ENCODE data around the gene C1QTNF3.
"Not testable (repeated sequence)": the region's sequence is repeated elsewhere in the genome, so short reads cannot be mapped to it uniquely, and the experiment has no call there.

Gene C1QTNF3

DNA sequence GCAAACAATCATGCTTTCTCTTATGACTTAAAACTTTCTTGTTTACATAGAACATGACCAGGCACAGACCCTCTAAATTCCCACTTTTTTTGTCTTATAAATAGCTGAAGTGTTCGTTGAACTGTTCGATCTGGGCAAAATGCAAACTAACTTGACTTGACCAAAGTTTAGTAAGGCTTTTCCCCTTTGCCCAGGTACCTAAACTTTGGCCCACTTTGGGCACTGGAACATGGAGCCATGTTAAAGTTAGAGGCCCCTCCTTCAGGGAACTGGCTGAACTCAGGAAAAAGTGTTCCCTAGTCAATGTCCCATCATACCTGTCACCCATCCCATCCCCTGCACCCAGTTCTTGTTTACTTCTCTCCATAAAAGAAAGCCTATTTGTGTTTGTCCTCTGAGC, 25.8 kb downstream of the C1QTNF3 start:
- no peak for DNase-seq

DNA sequence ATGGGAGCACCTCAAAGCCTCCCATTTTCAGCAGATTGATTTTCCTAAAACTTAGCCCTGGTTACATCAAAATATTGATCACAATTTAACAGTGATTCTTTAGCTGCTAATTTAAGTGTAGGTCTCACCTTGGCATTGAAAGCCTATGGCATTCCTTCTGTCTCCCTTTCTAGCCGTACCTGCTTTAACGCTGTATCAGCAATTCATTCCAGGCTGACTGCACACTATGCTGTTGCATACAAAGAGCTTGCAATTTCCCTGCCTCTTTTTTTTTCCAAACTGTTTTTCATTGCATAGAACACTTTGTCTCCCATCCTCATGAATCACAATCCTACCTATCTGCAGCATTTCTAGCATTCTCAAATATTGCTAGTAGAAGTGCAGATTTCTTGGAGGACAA, 26.3 kb downstream of the C1QTNF3 start:
- DNase-seq = no peak

DNA sequence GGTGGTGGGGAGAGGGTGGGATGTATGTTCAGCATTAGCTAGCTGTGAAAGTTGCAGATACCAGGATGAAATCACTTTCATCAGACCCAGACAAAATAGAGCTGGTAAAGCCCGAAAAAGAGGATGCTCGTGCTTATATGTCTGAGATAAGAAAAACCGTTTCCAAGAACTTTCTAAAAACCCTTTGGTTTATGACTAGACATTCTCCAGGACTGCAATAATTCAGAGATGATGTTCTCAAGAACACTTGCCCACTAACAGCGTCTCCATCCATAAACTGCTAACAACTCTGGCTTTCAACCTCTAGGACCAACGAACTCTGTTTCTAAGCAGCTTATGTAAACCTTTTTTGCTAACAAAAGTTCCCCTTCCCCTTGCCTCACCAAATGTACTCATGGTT, 26.8 kb downstream of the C1QTNF3 start:
- no peak for DNase-seq

DNA sequence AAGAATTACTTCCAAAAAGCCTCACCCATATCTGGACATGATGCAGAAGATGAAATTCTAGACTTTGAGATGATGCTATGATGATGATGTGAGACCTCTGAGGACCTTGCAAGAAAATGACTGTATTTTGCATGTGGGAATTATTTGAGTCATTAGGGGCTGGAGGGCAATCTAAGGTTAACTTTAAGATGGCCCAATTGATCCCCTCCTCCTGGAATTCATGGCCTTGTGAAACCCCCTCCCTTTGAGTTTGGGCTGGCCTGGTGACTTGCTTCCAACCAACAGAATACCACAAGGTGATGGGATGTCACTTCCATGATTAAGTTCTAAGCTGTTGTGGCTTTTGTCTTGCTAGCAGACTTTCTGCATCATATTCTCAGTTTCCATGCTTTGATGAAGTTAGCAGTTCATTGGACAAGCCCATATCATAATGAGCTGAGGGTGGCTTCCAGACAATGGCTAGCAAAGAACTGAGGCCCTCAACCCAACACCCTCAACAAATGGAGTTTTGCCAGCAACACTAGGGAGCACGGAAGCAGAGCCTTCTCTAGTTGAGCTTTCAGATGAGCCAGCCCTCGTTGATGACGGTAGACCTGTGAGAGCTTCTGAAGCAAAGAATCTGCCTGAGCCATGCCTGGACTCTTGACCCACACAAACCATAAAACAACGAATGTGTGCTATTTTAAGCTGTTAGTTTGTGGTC, 27.7 kb downstream of the C1QTNF3 start:
- DNase-seq = no peak

DNA sequence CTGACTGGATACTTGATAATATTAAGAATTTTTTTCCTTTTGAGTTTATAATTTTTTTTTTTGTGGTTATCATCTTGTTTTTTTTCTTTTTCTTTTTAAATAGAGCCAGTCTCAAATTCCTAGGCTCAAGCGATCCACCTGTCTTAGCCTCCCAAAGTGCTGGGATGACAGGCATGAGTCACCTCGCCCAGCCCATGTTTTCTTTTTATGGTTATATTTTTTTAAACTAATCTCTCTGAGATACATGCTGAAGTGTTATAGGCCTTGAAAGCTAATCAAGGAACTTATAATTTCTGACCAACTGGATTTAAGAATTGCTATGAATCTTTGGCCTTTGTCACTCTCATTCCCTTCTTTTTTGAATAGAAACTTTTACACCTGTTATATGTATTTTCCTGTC, 28.4 kb downstream of the C1QTNF3 start:
- DNase-seq = no peak

DNA sequence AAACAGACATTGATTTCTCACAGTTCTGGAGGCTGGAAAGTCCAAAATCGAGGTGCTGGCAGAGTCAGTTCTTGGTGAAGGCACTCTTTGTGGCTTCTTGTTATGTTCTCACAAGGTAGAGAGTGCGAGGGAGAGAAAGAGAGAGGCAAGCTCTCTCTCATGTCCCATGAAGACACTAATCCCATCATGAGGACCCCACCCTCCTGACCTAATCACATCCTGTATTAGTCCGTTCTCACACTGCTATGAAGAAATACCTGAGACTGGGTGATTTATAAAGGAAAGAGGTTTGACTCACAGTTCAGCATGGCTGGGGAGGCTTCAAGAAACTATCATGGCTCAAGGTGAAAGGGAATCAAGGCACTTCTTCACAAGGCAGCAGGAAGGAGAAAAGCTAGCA, 29.5 kb downstream of the C1QTNF3 start:
- no peak for DNase-seq

DNA sequence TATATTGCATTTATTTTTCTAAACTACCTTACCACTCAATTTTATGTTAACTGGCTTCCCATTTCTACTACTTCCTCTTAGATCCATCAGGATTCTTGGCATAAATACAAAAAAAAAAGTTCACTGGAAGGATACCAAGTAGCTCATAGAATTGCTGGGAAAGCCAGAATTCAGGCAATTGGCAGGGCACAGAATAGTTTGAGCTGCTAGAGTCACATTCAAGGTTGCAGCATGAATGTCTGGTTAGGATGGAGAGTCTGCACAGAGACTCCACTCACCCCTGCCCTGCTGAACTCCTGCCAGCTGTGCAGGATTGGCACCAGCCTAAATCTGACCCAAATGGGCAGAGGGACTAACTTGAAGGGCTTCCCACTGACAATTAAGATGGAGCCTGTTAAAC, 30.2 kb downstream of the C1QTNF3 start:
- no peak for DNase-seq

DNA sequence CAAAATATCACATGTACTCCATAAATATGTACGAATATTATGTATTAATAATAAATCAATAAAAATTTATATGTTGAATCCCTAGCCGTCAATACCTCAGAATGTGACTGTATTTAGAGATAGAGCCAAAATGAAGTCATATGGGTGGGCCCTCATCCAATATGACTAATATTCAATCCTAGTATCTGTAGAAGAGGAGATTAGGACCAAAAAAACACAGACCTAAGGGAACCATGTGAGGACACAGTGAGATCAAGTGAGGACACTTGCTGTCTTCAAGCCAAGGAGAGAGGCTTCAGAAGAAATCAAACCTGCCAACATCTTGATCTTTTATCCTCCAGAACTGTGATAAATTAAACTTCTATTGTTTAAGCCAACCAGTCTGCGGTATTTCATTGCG, 31.5 kb downstream of the C1QTNF3 start:
- no peak for DNase-seq

DNA sequence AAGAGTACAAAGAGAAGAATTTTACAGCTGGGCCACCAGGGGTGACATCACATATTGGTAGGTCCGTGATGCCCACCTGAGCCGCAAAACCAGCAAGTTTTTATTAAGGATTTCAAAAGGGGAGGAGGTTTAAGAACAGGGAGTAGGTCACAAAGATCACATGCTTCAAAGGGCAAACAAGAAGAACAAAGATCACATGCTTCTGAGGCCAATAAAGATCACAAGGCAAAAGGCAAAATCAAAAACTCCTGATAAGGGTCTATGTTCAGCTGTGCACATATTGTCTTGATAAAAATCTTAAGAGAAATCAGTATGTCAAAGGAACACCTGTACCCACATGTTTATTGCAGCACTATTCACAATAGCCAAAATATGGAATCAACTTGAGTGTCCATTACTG, 32.9 kb downstream of the C1QTNF3 start:
- not testable (repeated sequence) for DNase-seq

DNA sequence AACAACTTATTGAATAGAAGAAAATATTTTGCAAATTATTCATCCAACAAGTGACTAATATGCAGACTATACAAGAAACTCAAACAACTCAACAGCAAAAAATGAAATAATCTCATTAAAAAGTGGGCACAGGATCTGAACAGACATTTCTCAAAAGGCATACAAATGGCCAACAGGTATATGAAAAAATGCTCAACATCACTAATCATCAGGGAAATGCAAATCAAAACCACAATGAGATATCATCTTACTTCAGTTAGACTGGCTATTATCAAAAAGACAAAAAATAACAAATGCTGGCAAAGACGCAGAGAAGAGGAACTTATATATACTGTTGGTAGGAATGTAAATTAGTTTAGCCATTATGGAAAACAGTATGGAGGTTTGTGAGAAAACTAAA, 33.4 kb downstream of the C1QTNF3 start:
- no peak for DNase-seq

DNA sequence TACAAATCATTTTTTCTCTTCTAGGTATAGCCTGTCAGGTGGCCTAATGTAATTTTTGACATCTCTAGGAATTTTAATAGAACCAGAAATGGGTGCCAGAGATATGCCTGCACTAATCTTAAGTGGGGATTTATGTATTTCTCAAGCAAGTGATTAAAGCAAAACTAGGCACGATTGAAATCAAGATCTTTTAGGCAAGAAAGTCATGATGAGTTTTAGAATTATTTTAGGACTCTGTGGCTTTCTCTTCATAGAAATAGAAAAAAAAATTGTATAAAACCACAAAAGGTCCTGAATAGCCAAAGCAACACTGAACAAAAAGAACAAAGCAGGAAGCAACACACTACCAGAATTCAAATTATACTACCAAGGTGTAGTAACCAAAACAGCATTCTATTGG, 34.2 kb downstream of the C1QTNF3 start:
- DNase-seq = no peak

DNA sequence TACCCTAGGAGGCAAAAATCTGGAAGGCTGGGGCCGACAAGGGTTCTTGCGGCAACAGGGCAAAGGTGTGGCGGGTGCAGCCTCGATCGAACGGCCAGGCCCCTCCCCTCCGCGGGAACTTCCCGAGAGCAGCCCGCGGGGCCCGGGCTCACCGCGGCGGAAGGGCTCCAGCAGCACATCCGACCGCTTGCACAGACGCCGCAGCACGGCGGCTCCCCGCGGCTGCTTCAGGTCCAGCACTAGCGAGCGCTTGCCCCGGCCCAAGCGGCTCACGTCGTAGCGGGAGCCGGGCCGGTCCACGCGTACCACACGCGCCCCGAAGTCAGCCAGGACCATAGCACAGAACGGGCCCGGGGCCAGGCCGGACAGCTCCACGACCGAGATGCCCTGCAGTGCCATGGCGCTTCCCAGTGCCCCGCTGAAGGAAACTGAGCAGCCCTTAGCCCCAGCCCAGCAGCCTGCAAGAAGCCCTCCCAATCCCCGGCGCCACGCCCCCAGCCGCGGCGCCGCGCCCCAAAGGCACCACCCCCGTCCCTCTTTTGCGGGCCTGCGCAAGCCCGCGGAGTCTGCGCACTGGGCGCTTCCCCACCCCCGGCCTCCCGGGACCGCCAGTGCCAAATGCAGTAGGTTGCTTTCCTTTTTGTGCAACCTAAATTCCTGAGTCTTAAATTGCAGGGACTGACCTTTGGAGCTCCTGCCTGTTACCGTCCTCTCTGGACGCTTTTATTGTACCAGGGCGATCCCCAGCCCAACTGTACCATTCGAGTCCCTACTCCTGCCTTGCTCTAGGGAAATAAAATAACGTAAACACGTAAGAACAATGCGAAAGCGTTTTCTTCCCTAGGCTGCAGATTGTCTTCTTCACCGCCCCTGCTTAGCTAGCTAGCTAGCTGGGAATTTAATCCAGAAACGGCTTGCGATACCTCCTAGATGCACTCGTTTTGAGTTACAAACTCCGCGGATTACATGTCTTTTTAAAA, 35.1 kb downstream of the C1QTNF3 start, which contains the start of gene AMACR:
Gene AMACR, minus strand, starts transcription at position 430 of the 980 bp plus-strand sequence. Its CDS starts 31 bp downstream, at position 399.
- DNase-seq = peak; percentile 81

DNA sequence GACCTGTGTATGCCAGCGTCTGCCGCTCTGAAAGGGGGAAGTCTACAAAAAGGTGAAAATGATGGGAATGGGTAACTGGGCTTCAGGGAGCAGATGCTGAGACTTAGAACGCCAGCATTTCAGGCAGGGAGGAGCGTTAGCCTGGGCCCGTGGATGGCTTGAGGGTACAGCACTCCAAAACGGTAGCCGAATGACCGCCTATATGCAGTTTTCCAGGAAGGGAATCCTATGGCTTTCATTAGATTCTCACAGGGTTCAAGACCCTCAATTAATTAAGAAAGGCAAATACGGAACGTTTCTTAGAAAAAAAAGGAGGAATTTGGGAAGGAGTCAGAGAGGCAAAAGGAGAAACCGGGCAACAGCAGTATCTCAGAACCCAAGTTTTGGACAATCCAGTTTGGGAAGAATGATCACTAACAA, 35.8 kb downstream of the C1QTNF3 start:
- no peak for DNase-seq

DNA sequence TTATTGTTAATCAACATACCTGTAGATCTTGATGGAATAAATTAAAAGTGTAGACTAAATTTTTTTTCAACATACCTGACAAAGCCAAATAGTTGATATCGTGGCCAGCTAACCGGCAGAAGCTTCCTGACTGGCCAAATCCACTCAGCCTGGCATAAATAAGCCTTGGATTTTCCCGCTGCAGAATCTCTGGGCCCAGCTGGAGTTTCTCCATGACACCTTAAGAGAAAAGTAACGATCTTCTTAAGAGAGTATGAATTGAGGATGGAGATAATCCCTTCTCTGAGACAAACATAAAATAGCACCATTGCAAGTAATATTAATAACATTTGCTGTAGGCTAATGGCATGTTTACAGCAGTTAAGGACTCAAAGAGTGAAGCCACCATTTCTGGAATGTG, 37.3 kb downstream of the C1QTNF3 start:
- no peak for DNase-seq

DNA sequence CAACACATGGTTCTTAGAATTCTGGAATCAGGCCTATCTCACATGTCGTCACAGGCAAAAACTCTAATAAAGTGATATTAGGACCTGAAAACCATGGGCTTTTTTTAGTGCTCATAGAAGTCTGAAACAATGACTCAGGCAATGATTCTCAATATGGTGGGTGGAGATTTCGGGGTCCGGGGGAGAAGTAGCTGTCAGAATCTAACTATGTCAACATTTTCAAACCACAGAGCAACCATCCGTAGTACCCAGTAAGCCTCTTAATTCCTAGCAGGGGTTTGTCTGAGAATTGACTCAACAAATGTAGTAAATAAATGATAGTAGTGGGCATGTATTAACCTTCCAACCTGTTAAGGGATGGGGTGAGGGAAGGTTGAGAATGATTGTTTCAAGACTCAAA, 37.8 kb downstream of the C1QTNF3 start:
- no peak for DNase-seq

DNA sequence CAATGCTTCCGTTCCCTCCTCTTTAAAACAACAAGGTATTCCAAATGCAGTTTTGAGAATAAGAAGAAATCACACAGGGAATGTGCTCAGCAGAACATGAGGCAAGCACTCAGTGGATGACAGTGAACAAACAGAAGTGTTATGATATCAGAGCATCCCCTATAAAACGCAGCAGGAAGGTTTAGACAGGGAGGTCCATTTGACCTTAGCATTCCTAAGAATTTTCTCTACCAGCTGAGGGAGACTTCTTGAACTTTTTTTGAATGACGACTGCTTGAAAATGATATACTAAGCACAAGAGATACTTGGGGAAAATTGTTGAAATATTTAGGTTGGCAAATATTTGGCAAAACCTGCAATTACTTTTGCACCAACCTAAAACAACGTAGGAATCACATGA, 39.1 kb downstream of the C1QTNF3 start:
- no peak for DNase-seq

DNA sequence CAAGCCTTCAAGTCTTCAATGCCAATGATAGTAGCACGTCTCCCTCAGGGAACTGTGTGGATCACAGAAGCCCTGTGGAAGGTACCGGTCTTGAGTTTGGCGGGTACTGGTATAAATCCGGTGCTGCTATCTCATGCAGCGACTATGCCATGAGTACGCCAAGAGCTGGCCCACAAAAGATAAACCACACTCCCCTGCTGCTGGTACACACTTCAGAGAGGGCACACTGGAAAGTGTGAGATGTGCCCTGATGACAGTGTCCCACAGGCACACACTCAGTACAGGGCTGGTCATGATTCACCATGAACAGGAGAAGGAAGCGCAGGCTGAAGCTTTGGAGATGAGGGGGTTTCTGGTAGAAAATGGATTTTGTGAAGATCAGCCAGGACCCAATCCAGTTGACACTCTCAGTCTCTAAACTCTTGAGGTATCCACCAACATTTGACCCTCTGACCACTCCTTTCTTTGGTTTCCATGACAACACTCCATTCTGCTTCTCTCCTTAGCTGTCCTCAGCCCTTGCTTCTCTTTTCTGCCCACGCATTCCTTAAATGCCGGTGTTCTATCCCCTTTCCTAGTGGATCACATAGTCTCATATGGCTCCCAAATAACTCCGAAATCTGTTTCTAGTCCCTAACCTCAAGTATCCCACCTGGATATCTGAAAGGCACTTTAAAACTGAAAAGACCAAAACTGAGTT, 40.2 kb downstream of the C1QTNF3 start:
- no peak for DNase-seq

DNA sequence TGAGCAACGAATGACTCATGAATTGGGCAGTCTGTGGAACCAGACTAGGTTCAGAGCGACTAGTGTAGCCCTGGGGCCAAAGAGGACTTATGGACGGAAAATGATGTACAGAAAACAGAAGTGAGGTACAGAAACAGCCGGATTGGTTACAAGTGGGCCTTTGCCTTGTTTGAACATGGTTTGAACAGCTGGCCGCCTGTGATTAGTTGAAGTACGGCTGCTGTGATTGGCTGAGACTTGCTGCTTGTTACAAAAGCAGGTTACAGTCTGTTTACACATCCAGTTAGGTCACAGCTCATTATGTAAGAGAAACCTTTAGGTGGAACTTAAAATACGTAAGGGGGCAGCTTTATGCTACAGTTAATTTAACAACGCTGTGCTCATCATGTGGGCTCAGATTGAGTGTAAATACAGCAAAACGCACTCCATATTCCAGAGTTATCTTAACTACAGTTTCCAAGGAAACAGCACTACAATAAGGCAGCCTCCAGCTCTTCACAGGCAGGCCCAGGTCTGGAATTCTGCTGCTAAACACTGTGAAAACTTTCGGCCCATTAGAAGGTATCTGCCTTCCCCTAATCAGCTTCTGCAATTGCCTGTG, 41.7 kb downstream of the C1QTNF3 start:
- DNase-seq = no peak

DNA sequence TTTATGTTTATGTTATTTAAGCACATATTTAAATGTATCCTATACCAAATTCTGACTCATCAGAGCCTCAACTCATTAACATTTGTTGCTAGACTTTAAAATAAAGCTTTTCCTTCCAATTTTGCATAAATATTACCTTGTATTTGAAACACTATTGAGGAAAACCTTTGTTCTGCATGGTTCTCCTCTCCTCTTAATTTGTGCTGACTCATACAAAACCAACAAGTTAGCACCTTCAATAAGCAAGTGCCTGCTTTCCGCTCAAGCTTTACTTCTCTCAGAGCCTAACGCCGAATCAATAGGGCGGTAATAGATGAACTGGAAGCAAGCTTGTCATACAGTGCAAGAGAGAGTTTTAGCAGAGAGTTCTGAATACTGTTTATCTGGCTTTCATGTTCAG, 43.0 kb downstream of the C1QTNF3 start:
- no peak for DNase-seq

DNA sequence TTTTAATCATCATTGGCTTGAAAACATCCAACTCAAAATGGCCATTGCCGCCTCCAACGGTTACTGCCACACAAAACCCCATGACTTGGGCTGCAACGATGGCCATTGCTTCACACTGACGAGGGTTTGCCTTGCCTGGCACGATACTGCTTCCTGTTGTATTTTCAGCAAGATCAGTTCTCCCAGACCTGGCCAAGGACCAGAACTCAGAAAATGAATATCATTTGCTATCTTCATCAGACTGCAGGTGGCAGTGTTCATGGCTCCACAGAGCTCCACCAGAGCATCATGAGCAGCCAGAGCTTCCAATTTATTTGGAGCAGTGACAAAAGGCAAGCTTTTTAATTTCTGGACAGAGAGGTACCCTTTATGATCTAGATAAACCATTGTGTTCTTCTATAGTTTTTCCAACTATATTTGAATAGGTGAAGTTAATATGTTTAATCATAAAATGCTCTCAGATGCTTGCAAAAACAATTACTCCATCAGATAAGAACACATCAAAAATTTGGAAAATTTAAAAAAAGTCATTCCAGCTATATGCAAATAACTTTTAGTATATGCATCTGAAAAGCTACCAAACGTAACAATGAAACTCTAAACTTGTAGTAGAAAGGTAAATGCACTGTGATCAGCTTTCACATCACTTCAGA, 45.6 kb downstream of the C1QTNF3 start:
- DNase-seq = no peak

DNA sequence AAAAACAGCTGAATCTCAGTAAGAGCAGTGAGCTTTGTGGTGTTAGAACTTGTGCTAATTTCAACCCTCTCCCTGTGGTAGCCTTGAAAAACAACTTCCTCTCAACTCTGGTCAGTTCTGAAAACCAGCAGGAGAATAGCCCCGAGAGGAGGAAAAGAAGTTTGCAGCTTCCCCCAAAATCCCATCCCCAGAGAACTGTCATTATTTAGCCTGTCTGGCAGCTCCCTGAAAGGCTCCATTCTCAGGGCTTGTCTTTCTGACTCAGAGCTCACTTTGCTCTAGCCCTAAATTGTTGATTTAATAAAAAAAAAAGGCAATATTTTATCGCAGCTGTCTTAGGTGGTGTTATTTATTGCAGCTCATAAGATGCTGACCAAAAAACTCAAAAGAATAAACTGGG, 47.1 kb downstream of the C1QTNF3 start:
- DNase-seq = no peak

DNA sequence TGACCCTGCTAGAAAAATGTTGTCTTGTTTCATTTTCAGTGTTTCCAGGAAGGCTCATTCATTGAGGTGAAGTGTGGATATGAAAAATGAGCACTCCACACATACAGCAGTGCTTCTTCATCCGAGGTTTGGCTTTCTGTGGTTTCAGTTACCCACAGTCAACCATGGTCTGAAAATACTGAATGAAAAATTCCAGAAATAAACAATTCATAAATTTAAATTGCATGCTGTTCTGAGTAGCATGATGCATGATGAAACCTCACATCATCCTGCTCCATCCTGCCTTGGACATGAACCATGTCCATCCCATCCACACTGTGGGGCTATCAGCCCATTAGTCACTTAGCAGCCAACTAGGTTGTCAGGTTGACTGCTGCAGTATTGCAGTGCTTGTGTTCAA, 48.2 kb downstream of the C1QTNF3 start:
- no peak for DNase-seq

DNA sequence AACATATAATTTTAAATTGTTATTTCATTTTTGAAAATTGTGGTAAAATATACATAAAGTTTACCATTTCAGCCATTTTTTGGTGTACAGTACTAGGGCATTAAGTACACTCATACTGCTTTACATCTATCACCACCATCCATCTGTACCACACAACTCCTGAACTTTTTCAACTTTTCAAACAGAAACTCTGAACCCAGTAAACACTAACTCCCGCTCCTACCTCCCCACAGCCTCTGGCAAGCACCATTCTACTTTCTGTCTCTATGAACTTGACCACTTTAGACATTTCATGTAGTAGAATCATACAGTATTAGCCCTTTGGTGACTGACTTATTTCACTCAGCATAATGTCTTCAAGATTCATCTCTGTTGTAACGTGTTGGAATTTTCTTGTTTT, 50.1 kb downstream of the C1QTNF3 start:
- no peak for DNase-seq
